ENCODE measurements around the gene BBS4. TPM values are rescaled to one million over a fixed set of nuclear protein-coding genes. Genes with fewer than 3 reads are reported as not detected.
A peak's percentile ranks its signal among the peaks of the same experiment; 100 is the strongest.

The BBS4 gene
- total and polyA plus RNA-seq, 9 of the 15 experiments (the other 6 are each of a cell fraction or from before 2014, with no cell fraction given) = 25.1 to 80.7 (median 38.9) TPM

- TF ChIP-seq E2F8 (IDR thresholded peaks at IDR 0.05; ENCODE audit: low read depth, partially characterized antibody) (no peak), HMGN3 (IDR thresholded peaks at IDR 0.05; ENCODE audit: borderline replicate concordance, extremely low read depth, insufficient read length, low read depth, low read length) (no peak), ZNF23 (CRISPR knock-in tag; IDR thresholded peaks at IDR 0.05) (no peak), YY1 (IDR thresholded peaks at IDR 0.05; ENCODE audit: borderline replicate concordance in 1 of 3, control insufficient read depth in 1 of 3, extremely low read depth in 1 of 3, insufficient read depth in 3 of 3, insufficient read length in 1 of 3, insufficient replicate concordance in 2 of 3, low read depth in 1 of 3, low read length in 2 of 3) (no peak), KLF16 (IDR thresholded peaks at IDR 0.05) (0 out of 2 replicates have a peak, but pooled peaks have one; percentile 8), ZSCAN29 (IDR thresholded peaks at IDR 0.05) (no peak), C11orf30 (IDR thresholded peaks at IDR 0.05; ENCODE audit: low read depth) (no peak), GABPB1 (CRISPR knock-in tag; IDR thresholded peaks at IDR 0.05) (no peak), ILK (tag; IDR thresholded peaks at IDR 0.05; ENCODE audit: borderline replicate concordance, low read depth) (no peak), HNRNPLL (IDR thresholded peaks at IDR 0.05; ENCODE audit: low read depth, low read length, poor library complexity, severe bottlenecking) (no peak), ZBTB17 (CRISPR knock-in tag; IDR thresholded peaks at IDR 0.05) (0 out of 2 replicates have a peak, but pooled peaks have one; percentile 9), ARHGAP35 (IDR thresholded peaks at IDR 0.05; ENCODE audit: partially characterized antibody) (no peak), LARP7 (IDR thresholded peaks at IDR 0.05) (no peak), TARDBP (IDR thresholded peaks at IDR 0.05) (no peak), WHSC1 (IDR thresholded peaks at IDR 0.05; ENCODE audit: low read length) (no peak), EHMT2 (IDR thresholded peaks at IDR 0.05) (no peak), CCNT2 (IDR thresholded peaks at IDR 0.05; ENCODE audit: borderline replicate concordance, extremely low read depth, insufficient read length, low read depth, low read length) (peak; percentile 73), SRSF9 (IDR thresholded peaks at IDR 0.05; ENCODE audit: borderline replicate concordance, low read depth, low read length) (no peak), TEAD1 (CRISPR knock-in tag; IDR thresholded peaks at IDR 0.05) (no peak; a peak in 1 of 4 replicates), PRPF4 (IDR thresholded peaks at IDR 0.05; ENCODE audit: insufficient read depth, low read depth, low read length, poor library complexity, severe bottlenecking) (no peak), CBFB (CRISPR knock-in tag; IDR thresholded peaks at IDR 0.05) (no peak), MCM5 (IDR thresholded peaks at IDR 0.05; ENCODE audit: low read depth) (no peak), MXD1 (CRISPR knock-in tag; IDR thresholded peaks at IDR 0.05; ENCODE audit: borderline replicate concordance, poor library complexity, severe bottlenecking) (no peak)
- TF ChIP-seq, protein P1, sequence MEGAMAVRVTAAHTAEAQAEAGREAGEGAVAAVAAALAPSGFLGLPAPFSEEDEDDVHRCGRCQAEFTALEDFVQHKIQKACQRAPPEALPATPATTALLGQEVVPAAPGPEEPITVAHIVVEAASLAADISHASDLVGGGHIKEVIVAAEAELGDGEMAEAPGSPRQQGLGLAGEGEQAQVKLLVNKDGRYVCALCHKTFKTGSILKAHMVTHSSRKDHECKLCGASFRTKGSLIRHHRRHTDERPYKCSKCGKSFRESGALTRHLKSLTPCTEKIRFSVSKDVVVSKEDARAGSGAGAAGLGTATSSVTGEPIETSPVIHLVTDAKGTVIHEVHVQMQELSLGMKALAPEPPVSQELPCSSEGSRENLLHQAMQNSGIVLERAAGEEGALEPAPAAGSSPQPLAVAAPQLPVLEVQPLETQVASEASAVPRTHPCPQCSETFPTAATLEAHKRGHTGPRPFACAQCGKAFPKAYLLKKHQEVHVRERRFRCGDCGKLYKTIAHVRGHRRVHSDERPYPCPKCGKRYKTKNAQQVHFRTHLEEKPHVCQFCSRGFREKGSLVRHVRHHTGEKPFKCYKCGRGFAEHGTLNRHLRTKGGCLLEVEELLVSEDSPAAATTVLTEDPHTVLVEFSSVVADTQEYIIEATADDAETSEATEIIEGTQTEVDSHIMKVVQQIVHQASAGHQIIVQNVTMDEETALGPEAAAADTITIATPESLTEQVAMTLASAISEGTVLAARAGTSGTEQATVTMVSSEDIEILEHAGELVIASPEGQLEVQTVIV (CRISPR knock-in tag; IDR thresholded peaks at IDR 0.05; ENCODE audit: borderline replicate concordance) = no peak
Measured at GRCh38 chr15:72783004-72783639, 97.1 kb downstream of the BBS4 start (continued).

Data from K562 (cell line).